ENCODE measurements around the gene ST7.
"Not testable (repeated sequence)": the region's sequence is repeated elsewhere in the genome, so short reads cannot be mapped to it uniquely, and the experiment has no call there.

The ST7 gene

GRCh38 chr7:116936844-116937243 lies 16.5 kb upstream of the ST7 start:
- not testable (repeated sequence) for H3K27ac Mint-ChIP-seq; H3K4me1 Mint-ChIP-seq (ENCODE audit: low read depth); H3K9me3 Mint-ChIP-seq; H3K36me3 Mint-ChIP-seq (ENCODE audit: low read depth); H3K4me3 Mint-ChIP-seq; H3K27me3 Mint-ChIP-seq

GRCh38 chr7:116938678-116939077 lies 14.6 kb upstream of the ST7 start:
- Mint-ChIP-seq H3K9me3 (no peaks in the 10 kb centered on the region), H3K4me1 (ENCODE audit: low read depth) (no peaks in the 10 kb centered on the region), H3K36me3 (ENCODE audit: low read depth) (no peaks in the 10 kb centered on the region), H3K27me3 (peaks cover 4% of the 10 kb centered on the region), H3K27ac (no peak overlapping the region), H3K4me3 (no peak overlapping the region)

GRCh38 chr7:116940689-116941370 lies 12.5 kb upstream of the ST7 start:
- H3K4me3 Mint-ChIP-seq: no peak overlapping the region
- H3K27me3 Mint-ChIP-seq: no peaks in the 10 kb centered on the region
- H3K27ac Mint-ChIP-seq: no peak overlapping the region
- H3K9me3 Mint-ChIP-seq: no peaks in the 10 kb centered on the region
- H3K36me3 Mint-ChIP-seq (ENCODE audit: low read depth): no peaks in the 10 kb centered on the region
- H3K4me1 Mint-ChIP-seq (ENCODE audit: low read depth): no peaks in the 10 kb centered on the region

- Mint-ChIP-seq H3K36me3 (ENCODE audit: low read depth) (no peaks in the 10 kb centered on the region), H3K4me3 (no peak overlapping the region), H3K27ac (no peak overlapping the region), H3K9me3 (no peaks in the 10 kb centered on the region), H3K4me1 (ENCODE audit: low read depth) (no peaks in the 10 kb centered on the region), H3K27me3 (no peaks in the 10 kb centered on the region)
Observed at GRCh38 chr7:116942504-116942903, 10.8 kb upstream of the ST7 start.

GRCh38 chr7:116948934-116949333 lies 4.4 kb upstream of the ST7 start:
- no peaks in the 10 kb centered on the region for H3K27me3 Mint-ChIP-seq
- H3K4me1 Mint-ChIP-seq (ENCODE audit: low read depth): peaks cover 4% of the 10 kb centered on the region
- no peaks in the 10 kb centered on the region for H3K9me3 Mint-ChIP-seq
- H3K36me3 Mint-ChIP-seq (ENCODE audit: low read depth): no peaks in the 10 kb centered on the region
- H3K4me3 Mint-ChIP-seq: no peak overlapping the region
- no peak overlapping the region for H3K27ac Mint-ChIP-seq

- Mint-ChIP-seq H3K9me3 (no peaks in the 10 kb centered on the region), H3K27me3 (no peaks in the 10 kb centered on the region), H3K4me1 (ENCODE audit: low read depth) (peaks cover 15% of the 10 kb centered on the region), H3K4me3 (no peak overlapping the region), H3K27ac (peak overlapping the region; percentile 36), H3K36me3 (ENCODE audit: low read depth) (no peaks in the 10 kb centered on the region)
Observed at GRCh38 chr7:116949941-116950801, 3.1 kb upstream of the ST7 start.

- Mint-ChIP-seq H3K36me3 (ENCODE audit: low read depth) (no peaks in the 10 kb centered on the region), H3K27me3 (no peaks in the 10 kb centered on the region), H3K4me3 (no peak overlapping the region), H3K9me3 (no peaks in the 10 kb centered on the region), H3K4me1 (ENCODE audit: low read depth) (peaks cover 22% of the 10 kb centered on the region), H3K27ac (no peak overlapping the region)
Observed at GRCh38 chr7:116950889-116951351, 2.4 kb upstream of the ST7 start.

GRCh38 chr7:116951366-116952292 lies 1.7 kb upstream of the ST7 start:
- H3K4me1 Mint-ChIP-seq (ENCODE audit: low read depth): peaks cover 29% of the 10 kb centered on the region
- H3K9me3 Mint-ChIP-seq: no peaks in the 10 kb centered on the region
- no peaks in the 10 kb centered on the region for H3K36me3 Mint-ChIP-seq (ENCODE audit: low read depth)
- peaks cover 2% of the 10 kb centered on the region for H3K27me3 Mint-ChIP-seq
- no peak overlapping the region for H3K27ac Mint-ChIP-seq
- no peak overlapping the region for H3K4me3 Mint-ChIP-seq

GRCh38 chr7:116952635-116953371 lies 498 bp upstream of the ST7 start:
- Mint-ChIP-seq H3K27ac (peak overlapping the region; percentile 81), H3K36me3 (ENCODE audit: low read depth) (no peaks in the 10 kb centered on the region), H3K4me3 (peak overlapping the region; percentile 82), H3K4me1 (ENCODE audit: low read depth) (peaks cover 30% of the 10 kb centered on the region), H3K27me3 (peaks cover 3% of the 10 kb centered on the region), H3K9me3 (no peaks in the 10 kb centered on the region)

GRCh38 chr7:116953906-116954838 lies 871 bp downstream of the ST7 start:
- peaks cover 3% of the 10 kb centered on the region for H3K27me3 Mint-ChIP-seq
- H3K9me3 Mint-ChIP-seq: no peaks in the 10 kb centered on the region
- H3K27ac Mint-ChIP-seq: peak overlapping the region; percentile 95
- H3K4me3 Mint-ChIP-seq: peak overlapping the region; percentile 93
- H3K4me1 Mint-ChIP-seq (ENCODE audit: low read depth): peaks cover 30% of the 10 kb centered on the region
- H3K36me3 Mint-ChIP-seq (ENCODE audit: low read depth): no peaks in the 10 kb centered on the region

GRCh38 chr7:116955340-116955739 lies 2.0 kb downstream of the ST7 start:
- H3K27me3 Mint-ChIP-seq: peaks cover 3% of the 10 kb centered on the region
- no peaks in the 10 kb centered on the region for H3K9me3 Mint-ChIP-seq
- no peak overlapping the region for H3K27ac Mint-ChIP-seq
- H3K36me3 Mint-ChIP-seq (ENCODE audit: low read depth): no peaks in the 10 kb centered on the region
- H3K4me1 Mint-ChIP-seq (ENCODE audit: low read depth): peaks cover 30% of the 10 kb centered on the region
- H3K4me3 Mint-ChIP-seq: peak overlapping the region; percentile 93

- Mint-ChIP-seq H3K27ac (peak overlapping the region; percentile 13), H3K36me3 (ENCODE audit: low read depth) (no peaks in the 10 kb centered on the region), H3K27me3 (peaks cover 3% of the 10 kb centered on the region), H3K4me3 (no peak overlapping the region), H3K9me3 (no peaks in the 10 kb centered on the region), H3K4me1 (ENCODE audit: low read depth) (peaks cover 30% of the 10 kb centered on the region)
Observed at GRCh38 chr7:116955801-116956476, 2.6 kb downstream of the ST7 start.

- H3K27ac Mint-ChIP-seq: no peak overlapping the region
Observed at GRCh38 chr7:116956477-116956804, 3.1 kb downstream of the ST7 start.

More at GRCh38 chr7:116956477-116956804, 3.1 kb downstream of the ST7 start:
- H3K4me3 Mint-ChIP-seq: no peak overlapping the region
- peaks cover 3% of the 10 kb centered on the region for H3K27me3 Mint-ChIP-seq
- H3K9me3 Mint-ChIP-seq: no peaks in the 10 kb centered on the region
- no peaks in the 10 kb centered on the region for H3K36me3 Mint-ChIP-seq (ENCODE audit: low read depth)
- peaks cover 30% of the 10 kb centered on the region for H3K4me1 Mint-ChIP-seq (ENCODE audit: low read depth)
